ENCODE data around the gene TESPA1. TPM values are rescaled to one million over a fixed set of nuclear protein-coding genes. Genes with fewer than 3 reads are reported as not detected.

The TESPA1 gene
- total and polyA plus RNA-seq, 9 of the 15 experiments (the other 6 are each of a cell fraction or from before 2014, with no cell fraction given), result 0.72 to 7.1 (median 2.4) TPM

DNA sequence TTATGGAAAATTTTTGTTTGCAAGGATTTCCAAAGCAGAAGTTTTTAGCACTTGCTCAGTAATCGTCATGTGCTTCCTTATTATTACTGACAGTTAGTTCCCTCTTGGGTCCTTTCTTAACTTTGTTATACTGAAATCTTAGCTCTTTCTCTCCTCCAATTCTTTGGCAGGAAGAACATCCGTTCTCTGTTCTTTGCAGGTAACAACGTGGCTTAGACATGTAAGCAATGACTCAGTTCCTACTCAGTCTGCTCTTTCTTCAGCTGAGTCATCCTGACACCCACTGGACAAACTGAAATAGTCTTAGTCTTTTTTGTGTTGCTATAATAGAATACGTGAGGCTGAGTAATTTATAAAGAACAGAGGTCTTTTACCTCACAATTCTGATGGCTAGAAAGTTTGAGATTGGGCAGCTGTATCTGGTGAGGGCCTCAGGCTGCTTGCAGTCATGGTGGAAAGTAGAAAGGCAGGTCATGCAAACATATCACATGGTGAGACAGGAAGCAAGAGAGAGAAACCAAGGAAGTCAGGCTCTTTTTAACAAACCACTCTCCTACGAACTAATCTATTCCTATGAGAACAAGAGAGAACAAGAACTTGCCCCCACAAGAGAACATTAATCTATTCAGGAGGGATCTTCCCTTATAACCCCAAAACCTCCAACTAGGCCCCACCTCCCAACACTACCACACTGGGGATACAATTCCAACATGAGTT lies 49.2 kb downstream of the TESPA1 start (continued):
- TF ChIP-seq, protein P1, sequence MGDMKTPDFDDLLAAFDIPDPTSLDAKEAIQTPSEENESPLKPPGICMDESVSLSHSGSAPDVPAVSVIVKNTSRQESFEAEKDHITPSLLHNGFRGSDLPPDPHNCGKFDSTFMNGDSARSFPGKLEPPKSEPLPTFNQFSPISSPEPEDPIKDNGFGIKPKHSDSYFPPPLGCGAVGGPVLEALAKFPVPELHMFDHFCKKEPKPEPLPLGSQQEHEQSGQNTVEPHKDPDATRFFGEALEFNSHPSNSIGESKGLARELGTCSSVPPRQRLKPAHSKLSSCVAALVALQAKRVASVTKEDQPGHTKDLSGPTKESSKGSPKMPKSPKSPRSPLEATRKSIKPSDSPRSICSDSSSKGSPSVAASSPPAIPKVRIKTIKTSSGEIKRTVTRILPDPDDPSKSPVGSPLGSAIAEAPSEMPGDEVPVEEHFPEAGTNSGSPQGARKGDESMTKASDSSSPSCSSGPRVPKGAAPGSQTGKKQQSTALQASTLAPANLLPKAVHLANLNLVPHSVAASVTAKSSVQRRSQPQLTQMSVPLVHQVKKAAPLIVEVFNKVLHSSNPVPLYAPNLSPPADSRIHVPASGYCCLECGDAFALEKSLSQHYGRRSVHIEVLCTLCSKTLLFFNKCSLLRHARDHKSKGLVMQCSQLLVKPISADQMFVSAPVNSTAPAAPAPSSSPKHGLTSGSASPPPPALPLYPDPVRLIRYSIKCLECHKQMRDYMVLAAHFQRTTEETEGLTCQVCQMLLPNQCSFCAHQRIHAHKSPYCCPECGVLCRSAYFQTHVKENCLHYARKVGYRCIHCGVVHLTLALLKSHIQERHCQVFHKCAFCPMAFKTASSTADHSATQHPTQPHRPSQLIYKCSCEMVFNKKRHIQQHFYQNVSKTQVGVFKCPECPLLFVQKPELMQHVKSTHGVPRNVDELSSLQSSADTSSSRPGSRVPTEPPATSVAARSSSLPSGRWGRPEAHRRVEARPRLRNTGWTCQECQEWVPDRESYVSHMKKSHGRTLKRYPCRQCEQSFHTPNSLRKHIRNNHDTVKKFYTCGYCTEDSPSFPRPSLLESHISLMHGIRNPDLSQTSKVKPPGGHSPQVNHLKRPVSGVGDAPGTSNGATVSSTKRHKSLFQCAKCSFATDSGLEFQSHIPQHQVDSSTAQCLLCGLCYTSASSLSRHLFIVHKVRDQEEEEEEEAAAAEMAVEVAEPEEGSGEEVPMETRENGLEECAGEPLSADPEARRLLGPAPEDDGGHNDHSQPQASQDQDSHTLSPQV (IDR thresholded peaks at IDR 0.05), result peak; percentile 77
- TF ChIP-seq, protein P2, sequence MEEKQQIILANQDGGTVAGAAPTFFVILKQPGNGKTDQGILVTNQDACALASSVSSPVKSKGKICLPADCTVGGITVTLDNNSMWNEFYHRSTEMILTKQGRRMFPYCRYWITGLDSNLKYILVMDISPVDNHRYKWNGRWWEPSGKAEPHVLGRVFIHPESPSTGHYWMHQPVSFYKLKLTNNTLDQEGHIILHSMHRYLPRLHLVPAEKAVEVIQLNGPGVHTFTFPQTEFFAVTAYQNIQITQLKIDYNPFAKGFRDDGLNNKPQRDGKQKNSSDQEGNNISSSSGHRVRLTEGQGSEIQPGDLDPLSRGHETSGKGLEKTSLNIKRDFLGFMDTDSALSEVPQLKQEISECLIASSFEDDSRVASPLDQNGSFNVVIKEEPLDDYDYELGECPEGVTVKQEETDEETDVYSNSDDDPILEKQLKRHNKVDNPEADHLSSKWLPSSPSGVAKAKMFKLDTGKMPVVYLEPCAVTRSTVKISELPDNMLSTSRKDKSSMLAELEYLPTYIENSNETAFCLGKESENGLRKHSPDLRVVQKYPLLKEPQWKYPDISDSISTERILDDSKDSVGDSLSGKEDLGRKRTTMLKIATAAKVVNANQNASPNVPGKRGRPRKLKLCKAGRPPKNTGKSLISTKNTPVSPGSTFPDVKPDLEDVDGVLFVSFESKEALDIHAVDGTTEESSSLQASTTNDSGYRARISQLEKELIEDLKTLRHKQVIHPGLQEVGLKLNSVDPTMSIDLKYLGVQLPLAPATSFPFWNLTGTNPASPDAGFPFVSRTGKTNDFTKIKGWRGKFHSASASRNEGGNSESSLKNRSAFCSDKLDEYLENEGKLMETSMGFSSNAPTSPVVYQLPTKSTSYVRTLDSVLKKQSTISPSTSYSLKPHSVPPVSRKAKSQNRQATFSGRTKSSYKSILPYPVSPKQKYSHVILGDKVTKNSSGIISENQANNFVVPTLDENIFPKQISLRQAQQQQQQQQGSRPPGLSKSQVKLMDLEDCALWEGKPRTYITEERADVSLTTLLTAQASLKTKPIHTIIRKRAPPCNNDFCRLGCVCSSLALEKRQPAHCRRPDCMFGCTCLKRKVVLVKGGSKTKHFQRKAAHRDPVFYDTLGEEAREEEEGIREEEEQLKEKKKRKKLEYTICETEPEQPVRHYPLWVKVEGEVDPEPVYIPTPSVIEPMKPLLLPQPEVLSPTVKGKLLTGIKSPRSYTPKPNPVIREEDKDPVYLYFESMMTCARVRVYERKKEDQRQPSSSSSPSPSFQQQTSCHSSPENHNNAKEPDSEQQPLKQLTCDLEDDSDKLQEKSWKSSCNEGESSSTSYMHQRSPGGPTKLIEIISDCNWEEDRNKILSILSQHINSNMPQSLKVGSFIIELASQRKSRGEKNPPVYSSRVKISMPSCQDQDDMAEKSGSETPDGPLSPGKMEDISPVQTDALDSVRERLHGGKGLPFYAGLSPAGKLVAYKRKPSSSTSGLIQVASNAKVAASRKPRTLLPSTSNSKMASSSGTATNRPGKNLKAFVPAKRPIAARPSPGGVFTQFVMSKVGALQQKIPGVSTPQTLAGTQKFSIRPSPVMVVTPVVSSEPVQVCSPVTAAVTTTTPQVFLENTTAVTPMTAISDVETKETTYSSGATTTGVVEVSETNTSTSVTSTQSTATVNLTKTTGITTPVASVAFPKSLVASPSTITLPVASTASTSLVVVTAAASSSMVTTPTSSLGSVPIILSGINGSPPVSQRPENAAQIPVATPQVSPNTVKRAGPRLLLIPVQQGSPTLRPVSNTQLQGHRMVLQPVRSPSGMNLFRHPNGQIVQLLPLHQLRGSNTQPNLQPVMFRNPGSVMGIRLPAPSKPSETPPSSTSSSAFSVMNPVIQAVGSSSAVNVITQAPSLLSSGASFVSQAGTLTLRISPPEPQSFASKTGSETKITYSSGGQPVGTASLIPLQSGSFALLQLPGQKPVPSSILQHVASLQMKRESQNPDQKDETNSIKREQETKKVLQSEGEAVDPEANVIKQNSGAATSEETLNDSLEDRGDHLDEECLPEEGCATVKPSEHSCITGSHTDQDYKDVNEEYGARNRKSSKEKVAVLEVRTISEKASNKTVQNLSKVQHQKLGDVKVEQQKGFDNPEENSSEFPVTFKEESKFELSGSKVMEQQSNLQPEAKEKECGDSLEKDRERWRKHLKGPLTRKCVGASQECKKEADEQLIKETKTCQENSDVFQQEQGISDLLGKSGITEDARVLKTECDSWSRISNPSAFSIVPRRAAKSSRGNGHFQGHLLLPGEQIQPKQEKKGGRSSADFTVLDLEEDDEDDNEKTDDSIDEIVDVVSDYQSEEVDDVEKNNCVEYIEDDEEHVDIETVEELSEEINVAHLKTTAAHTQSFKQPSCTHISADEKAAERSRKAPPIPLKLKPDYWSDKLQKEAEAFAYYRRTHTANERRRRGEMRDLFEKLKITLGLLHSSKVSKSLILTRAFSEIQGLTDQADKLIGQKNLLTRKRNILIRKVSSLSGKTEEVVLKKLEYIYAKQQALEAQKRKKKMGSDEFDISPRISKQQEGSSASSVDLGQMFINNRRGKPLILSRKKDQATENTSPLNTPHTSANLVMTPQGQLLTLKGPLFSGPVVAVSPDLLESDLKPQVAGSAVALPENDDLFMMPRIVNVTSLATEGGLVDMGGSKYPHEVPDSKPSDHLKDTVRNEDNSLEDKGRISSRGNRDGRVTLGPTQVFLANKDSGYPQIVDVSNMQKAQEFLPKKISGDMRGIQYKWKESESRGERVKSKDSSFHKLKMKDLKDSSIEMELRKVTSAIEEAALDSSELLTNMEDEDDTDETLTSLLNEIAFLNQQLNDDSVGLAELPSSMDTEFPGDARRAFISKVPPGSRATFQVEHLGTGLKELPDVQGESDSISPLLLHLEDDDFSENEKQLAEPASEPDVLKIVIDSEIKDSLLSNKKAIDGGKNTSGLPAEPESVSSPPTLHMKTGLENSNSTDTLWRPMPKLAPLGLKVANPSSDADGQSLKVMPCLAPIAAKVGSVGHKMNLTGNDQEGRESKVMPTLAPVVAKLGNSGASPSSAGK (IDR thresholded peaks at IDR 0.05), result peak; percentile 44; the same call in 1 of the 2 replicates
- TF ChIP-seq FOS (IDR thresholded peaks at IDR 0.05; ENCODE audit: extremely low read depth, insufficient read length) (peak; percentile 35), CBX2 (IDR thresholded peaks at IDR 0.05; ENCODE audit: insufficient read depth, low read length, poor library complexity, severe bottlenecking) (no peak), POLR3A (IDR thresholded peaks at IDR 0.05; ENCODE audit: borderline replicate concordance, extremely low read depth, insufficient read depth, insufficient read length) (no peak)
